ENCODE data around the gene DVL1. TPM values are rescaled to one million over a fixed set of nuclear protein-coding genes. Genes with fewer than 3 reads are reported as not detected.
A peak's percentile ranks its signal among the peaks of the same experiment; 100 is the strongest.

Gene DVL1
- total and polyA plus RNA-seq, 2 of the 13 experiments (the other 11 are each of a cell fraction or from before 2014, with no cell fraction given): 30.8 to 60.4 TPM

GRCh38 chr1:1305300-1306069, 43.7 kb downstream of the DVL1 start (continued):
- no peak for TF ChIP-seq KIAA2018 (CRISPR knock-in tag; IDR thresholded peaks at IDR 0.05; ENCODE audit: borderline replicate concordance)
- TF ChIP-seq ZNF652 (CRISPR knock-in tag; IDR thresholded peaks at IDR 0.05; ENCODE audit: borderline replicate concordance, low read depth): no peak
- no peak for TF ChIP-seq ZNF33B (CRISPR knock-in tag; IDR thresholded peaks at IDR 0.05)
- TF ChIP-seq TFDP1 (CRISPR knock-in tag; IDR thresholded peaks at IDR 0.05; ENCODE audit: borderline replicate concordance): no peak
- no peak for TF ChIP-seq ZNF629 (CRISPR knock-in tag; conservative IDR thresholded peaks at IDR 0.05)
- TF ChIP-seq MLXIP (CRISPR knock-in tag; IDR thresholded peaks at IDR 0.05; ENCODE audit: borderline replicate concordance): no peak
- no peak for TF ChIP-seq RBM39 (IDR thresholded peaks at IDR 0.05; ENCODE audit: low read depth, low read length, poor library complexity, severe bottlenecking)
- TF ChIP-seq SAFB2 (CRISPR knock-in tag; IDR thresholded peaks at IDR 0.05; ENCODE audit: borderline replicate concordance, low read depth): no peak; the same call in 1 of the 2 replicates
- no peak for TF ChIP-seq IKZF4 (CRISPR knock-in tag; IDR thresholded peaks at IDR 0.05; ENCODE audit: borderline replicate concordance, low read depth, not compliant biosample characterization)
- TF ChIP-seq BATF2 (CRISPR knock-in tag; IDR thresholded peaks at IDR 0.05): no peak
- no peak for TF ChIP-seq ZNF24 (IDR thresholded peaks at IDR 0.05)
- peak; percentile 77; the same call in 1 of the 2 replicates for TF ChIP-seq NFE2 (CRISPR knock-in tag; IDR thresholded peaks at IDR 0.05)
- TF ChIP-seq DPF2 (CRISPR knock-in tag; IDR thresholded peaks at IDR 0.05; ENCODE audit: borderline replicate concordance, low read depth): no peak; the same call in 1 of the 2 replicates
- TF ChIP-seq BCL6 (CRISPR knock-in tag; IDR thresholded peaks at IDR 0.05): no peak

All from HepG2 (cell line).